CD4-positive, alpha-beta memory T cell (primary cell): ENCODE results near the gene RNF138. TPM values are rescaled to one million over a fixed set of nuclear protein-coding genes. Genes with fewer than 3 reads are reported as not detected.
"Not testable (repeated sequence)": the region's sequence is repeated elsewhere in the genome, so short reads cannot be mapped to it uniquely, and the experiment has no call there.

ENCODE experiments used
- CTCF ChIA-PET: fragments of 350-600 bp; sonication (Branson Sonifier 250); formaldehyde crosslinking; loops from one replicate; lab custom pipeline; 2021; ENCODE audit warnings: inconsistent platforms; ENCODE audit not compliant: partially characterized antibody; lab: Charles Lee
- POLR2A ChIA-PET: fragments of 350-600 bp; sonication (Branson Sonifier 250); formaldehyde crosslinking; loops from one replicate; lab custom pipeline; 2021; ENCODE audit not compliant: partially characterized antibody; lab: Charles Lee
- DNase-seq, 5 donors: peaks; one replicate each; pipeline versions ENCODE4 v3.0.0 to v3.0.0-alpha.2; 2020 to 2022; ENCODE audit warnings: mixed read lengths in 1 of 5
- H3K27ac ChIP-seq: one replicate; pipeline ENCODE4 v1.7.0; 2013; ENCODE audit warnings: low read depth, low read length
- H3K27me3 ChIP-seq: 2 replicates; pipeline ENCODE4 v1.7.0; 2013; ENCODE audit warnings: mild to moderate bottlenecking, low read length, moderate library complexity; ENCODE audit not compliant: insufficient read depth
- H3K36me3 ChIP-seq: 2 replicates; pipeline ENCODE4 v1.7.0; 2013; ENCODE audit warnings: mild to moderate bottlenecking, low read length, moderate library complexity; ENCODE audit not compliant: insufficient read depth
- H3K4me1 ChIP-seq: 2 replicates; pipeline ENCODE4 v1.7.0; 2013; ENCODE audit warnings: mild to moderate bottlenecking, low read length, moderate library complexity; ENCODE audit not compliant: insufficient read depth
- H3K4me3 ChIP-seq, 2 donors: one replicate each; pipeline ENCODE4 v1.7.0; 2013; ENCODE audit warnings: low read length in 2 of 2, mild to moderate bottlenecking in 1 of 2
- H3K9me3 ChIP-seq, 2 donors: one replicate each; pipeline ENCODE4 v1.7.0; 2013; ENCODE audit warnings: low read length in 2 of 2, control low read depth in 1 of 2; ENCODE audit not compliant: control insufficient read depth in 1 of 2
- H3K27ac Mint-ChIP-seq, 7 donors: one replicate each; pipeline ENCODE4 v1.8.0; 2020 to 2021; ENCODE audit warnings: mixed read lengths in 7 of 7, mild to moderate bottlenecking in 6 of 7, inconsistent platforms in 3 of 7, moderate library complexity in 3 of 7
- H3K27me3 Mint-ChIP-seq, 2 donors: one replicate each; pipeline ENCODE4 v1.8.0; 2020 to 2021; ENCODE audit warnings: mixed read lengths in 2 of 2
- H3K36me3 Mint-ChIP-seq, 2 donors: one replicate each; pipeline ENCODE4 v1.8.0; 2020 to 2021; ENCODE audit warnings: mixed read lengths in 2 of 2, inconsistent platforms in 1 of 2, mild to moderate bottlenecking in 1 of 2
- H3K4me1 Mint-ChIP-seq, 4 donors: one replicate each; pipeline ENCODE4 v1.8.0; 2020 to 2021; ENCODE audit warnings: mixed read lengths in 4 of 4, mild to moderate bottlenecking in 1 of 4
- H3K4me3 Mint-ChIP-seq, 8 donors: one replicate each; pipeline ENCODE4 v1.8.0; 2020 to 2021; ENCODE audit warnings: mixed read lengths in 8 of 8, mild to moderate bottlenecking in 7 of 8, moderate library complexity in 6 of 8, inconsistent platforms in 3 of 8
- H3K9me3 Mint-ChIP-seq, 8 donors: one replicate each; pipeline ENCODE4 v1.8.0; 2020 to 2021; ENCODE audit warnings: mixed read lengths in 8 of 8, mild to moderate bottlenecking in 5 of 8, inconsistent platforms in 3 of 8, moderate library complexity in 1 of 8
- intact Hi-C: fragments of 100-400 bp; cut with micrococcal nuclease; formaldehyde crosslinking; loops from one replicate; pipeline ENCODE4 v1.15.1; 2023
- polyA plus RNA-seq, 2 donors: library from polyadenylated mRNA; unstranded; fragments of 300-500 nt; fragmentation: Illumina TruSeq; gene quantifications; one replicate each; pipeline ENCODE4 v1.2.3, GENCODE V29; 2021
- total RNA-seq, 2 experiments: library from RNA; stranded (reverse); gene quantifications; one replicate each; pipeline ENCODE4 v1.2.3, GENCODE V29; 2021

Gene RNF138
- total and polyA plus RNA-seq, 4 experiments from 2014 or later, result 58.1 to 83.2 (median 68.2) TPM

GRCh38 chr18:32081881-32082280 is 9.8 kb upstream of the RNF138 start:
- H3K36me3 ChIP-seq, result no peaks in the 10 kb centered on the region
- no peak overlapping the region for H3K27ac ChIP-seq
- no peak overlapping the region for H3K4me3 ChIP-seq
- H3K4me1 ChIP-seq, result peaks cover 36% of the 10 kb centered on the region
- peaks cover 0 to 7% (median 1%) of the 10 kb centered on the region in 8 donors for H3K9me3 Mint-ChIP-seq
- no peaks in the 10 kb centered on the region for H3K27me3 Mint-ChIP-seq
- H3K27me3 ChIP-seq, result no peaks in the 10 kb centered on the region
- POLR2A ChIA-PET, result interaction anchor here (1.7 kb wide), 1 partner anchor 63 kb away, joined by 5 read pairs; the partner anchor contains the start of gene RNF125
- H3K9me3 ChIP-seq, result no peaks in the 10 kb centered on the region
- H3K27ac Mint-ChIP-seq, result peak overlapping the region in 2 of 7 donors; percentile 57 to 81
- H3K36me3 Mint-ChIP-seq, result peaks cover 8 to 10% of the 10 kb centered on the region in 2 donors
- no peak overlapping the region for H3K4me3 Mint-ChIP-seq
- DNase-seq, result no peak
- intact Hi-C loops, result no loop called here
- peaks cover 27 to 39% (median 33%) of the 10 kb centered on the region in 4 donors for H3K4me1 Mint-ChIP-seq
- CTCF ChIA-PET, result no interaction called here

GRCh38 chr18:32083781-32084180 is 7.9 kb upstream of the RNF138 start:
- no peak for DNase-seq
- intact Hi-C loops, result loop anchor here (2.0 kb wide), 1 partner anchor 65 kb away; the partner anchor contains the start of gene RNF125
- POLR2A ChIA-PET, result interaction anchor here (0.6 to 5.5 kb wide), 7 partner anchors 8 to 141 kb away, joined by 3 to 92 read pairs (median 6); partner anchors contain the start of genes RNF125, RNF138 and TRAPPC8

GRCh38 chr18:32086881-32087280 is 4.8 kb upstream of the RNF138 start:
- H3K4me1 ChIP-seq, result peaks cover 44% of the 10 kb centered on the region
- intact Hi-C loops, result no loop called here
- H3K9me3 ChIP-seq, result no peaks in the 10 kb centered on the region
- ChIA-PET POLR2A (interaction anchor here (1.2 to 5.5 kb wide), 4 partner anchors 14 to 144 kb away, joined by 5 to 92 read pairs (median 31); partner anchors contain the start of genes RNF125 and TRAPPC8), CTCF (interaction anchor here (3.8 to 4.8 kb wide), 2 partner anchors 68 to 144 kb away, joined by 15 to 31 read pairs; partner anchors contain the start of genes RNF125 and TRAPPC8)
- Mint-ChIP-seq H3K27me3 (no peaks in the 10 kb centered on the region), H3K4me1 (peaks cover 33 to 54% (median 42%) of the 10 kb centered on the region in 4 donors), H3K4me3 (peak overlapping the region in 2 of 8 donors; percentile 16 to 29), H3K36me3 (peaks cover 4 to 7% of the 10 kb centered on the region in 2 donors), H3K27ac (peak overlapping the region in 5 of 7 donors; percentile 13 to 95 (median 69)), H3K9me3 (peaks cover 0 to 4% (median 1%) of the 10 kb centered on the region in 8 donors)
- DNase-seq, result no peak
- H3K4me3 ChIP-seq, result no peak overlapping the region
- no peaks in the 10 kb centered on the region for H3K27me3 ChIP-seq
- no peak overlapping the region for H3K27ac ChIP-seq
- no peaks in the 10 kb centered on the region for H3K36me3 ChIP-seq

More at GRCh38 chr18:32083781-32084180, 7.9 kb upstream of the RNF138 start:
- CTCF ChIA-PET, result interaction anchor here (1.0 to 4.8 kb wide), 7 partner anchors 11 to 141 kb away, joined by 3 to 31 read pairs (median 6); partner anchors contain the start of genes RNF125 and TRAPPC8
- no peaks in the 10 kb centered on the region for H3K27me3 ChIP-seq
- no peaks in the 10 kb centered on the region for H3K27me3 Mint-ChIP-seq
- H3K9me3 ChIP-seq, result no peaks in the 10 kb centered on the region
- peak overlapping the region in 6 of 8 donors; percentile 20 to 74 (median 55) for H3K4me3 Mint-ChIP-seq
- peaks cover 29 to 47% (median 38%) of the 10 kb centered on the region in 4 donors for H3K4me1 Mint-ChIP-seq
- no peak overlapping the region for H3K4me3 ChIP-seq
- H3K9me3 Mint-ChIP-seq, result peaks cover 0 to 7% (median 1%) of the 10 kb centered on the region in 8 donors
- H3K36me3 ChIP-seq, result no peaks in the 10 kb centered on the region
- H3K27ac Mint-ChIP-seq, result peak overlapping the region; percentile 76 to 95 (median 89)
- H3K27ac ChIP-seq, result no peak overlapping the region
- peaks cover 6 to 8% of the 10 kb centered on the region in 2 donors for H3K36me3 Mint-ChIP-seq
- peaks cover 40% of the 10 kb centered on the region for H3K4me1 ChIP-seq

GRCh38 chr18:32090831-32091230 is 843 bp upstream of the RNF138 start:
- peaks cover 21 to 52% (median 37%) of the 10 kb centered on the region in 4 donors for H3K4me1 Mint-ChIP-seq
- POLR2A ChIA-PET, result interaction anchor here (0.9 to 5.0 kb wide), 5 partner anchors 12 to 148 kb away, joined by 3 to 147 read pairs (median 10); partner anchors contain the start of genes RNF125 and TRAPPC8
- not testable (repeated sequence) for DNase-seq, H3K27me3 ChIP-seq, H3K27ac ChIP-seq, H3K27me3 Mint-ChIP-seq, H3K4me3 ChIP-seq, H3K9me3 ChIP-seq, H3K9me3 Mint-ChIP-seq, H3K36me3 ChIP-seq
- intact Hi-C loops, result loop anchor here (10.0 kb wide), 1 partner anchor 406 kb away; the partner anchor contains the start of gene B4GALT6
- H3K4me3 Mint-ChIP-seq, result peak overlapping the region in 3 of 8 donors; percentile 10 to 46 (median 11)
- peaks cover 16 to 28% of the 10 kb centered on the region in 2 donors for H3K36me3 Mint-ChIP-seq
- CTCF ChIA-PET, result interaction anchor here (1.7 to 4.9 kb wide), 3 partner anchors 72 to 148 kb away, joined by 3 to 23 read pairs (median 9); partner anchors contain the start of genes RNF125 and TRAPPC8
- peaks cover 38% of the 10 kb centered on the region for H3K4me1 ChIP-seq
- H3K27ac Mint-ChIP-seq, result peak overlapping the region in 6 of 7 donors; percentile 10 to 98 (median 61)

GRCh38 chr18:32091325-32091723 is 350 bp upstream of the RNF138 start:
- H3K27ac ChIP-seq, result peak overlapping the region; percentile 98
- ChIA-PET POLR2A (interaction anchor here (0.7 to 5.0 kb wide), 18 partner anchors 8 to 166 kb away, joined by 3 to 147 read pairs (median 6); partner anchors contain the start of genes RNF125 and TRAPPC8), CTCF (interaction anchor here (1.4 to 4.9 kb wide), 4 partner anchors 19 to 149 kb away, joined by 3 to 23 read pairs (median 8); partner anchors contain the start of genes RNF125 and TRAPPC8)
- Mint-ChIP-seq H3K27ac (peak overlapping the region; percentile 95 to 99 (median 98)), H3K4me1 (peaks cover 24 to 53% (median 38%) of the 10 kb centered on the region in 4 donors), H3K27me3 (no peaks in the 10 kb centered on the region), H3K9me3 (no peaks in the 10 kb centered on the region), H3K4me3 (peak overlapping the region; percentile 86 to 98 (median 97)), H3K36me3 (peaks cover 19 to 32% of the 10 kb centered on the region in 2 donors)
- no peaks in the 10 kb centered on the region for H3K36me3 ChIP-seq
- intact Hi-C loops, result loop anchor here (10.0 kb wide), 1 partner anchor 407 kb away; the partner anchor contains the start of gene B4GALT6
- H3K4me1 ChIP-seq, result peaks cover 38% of the 10 kb centered on the region
- DNase-seq, result no peak
- peak overlapping the region in 1 of 2 donors; percentile 91 for H3K4me3 ChIP-seq
- H3K9me3 ChIP-seq, result no peaks in the 10 kb centered on the region
- H3K27me3 ChIP-seq, result no peaks in the 10 kb centered on the region

GRCh38 chr18:32092422-32093101 is 888 bp downstream of the RNF138 start:
- H3K4me1 Mint-ChIP-seq, result peaks cover 28 to 55% (median 41%) of the 10 kb centered on the region in 4 donors
- CTCF ChIA-PET, result interaction anchor here (1.1 to 4.9 kb wide), 5 partner anchors 20 to 150 kb away, joined by 3 to 23 read pairs (median 7); partner anchors contain the start of genes RNF125 and TRAPPC8
- peak; percentile 98 to 99 (median 99) for DNase-seq

More at GRCh38 chr18:32092422-32093101, 888 bp downstream of the RNF138 start:
- Mint-ChIP-seq H3K9me3 (no peaks in the 10 kb centered on the region), H3K36me3 (peaks cover 21 to 36% of the 10 kb centered on the region in 2 donors), H3K27me3 (no peaks in the 10 kb centered on the region), H3K27ac (peak overlapping the region; percentile 98 to 99 (median 98)), H3K4me3 (peak overlapping the region; percentile 95 to 99 (median 98))
- POLR2A ChIA-PET, result interaction anchor here (0.8 to 5.0 kb wide), 19 partner anchors 8 to 167 kb away, joined by 3 to 147 read pairs (median 5); partner anchors contain the start of genes RNF125 and TRAPPC8
- Histone ChIP-seq H3K36me3 (no peaks in the 10 kb centered on the region), H3K27ac (peak overlapping the region; percentile 98), H3K4me1 (peaks cover 40% of the 10 kb centered on the region), H3K9me3 (no peaks in the 10 kb centered on the region), H3K4me3 (peak overlapping the region; percentile 91 to 96), H3K27me3 (no peaks in the 10 kb centered on the region)
- intact Hi-C loops, result loop anchor here (1.0 to 10.0 kb wide), 7 partner anchors 20 to 408 kb away; partner anchors contain the start of genes B4GALT6, GAREM1, RNF125 and TRAPPC8
